Effector memory CD8-positive, alpha-beta T cell (primary cell): ENCODE results near the gene CSNK1A1.
"Not testable (repeated sequence)": the region's sequence is repeated elsewhere in the genome, so short reads cannot be mapped to it uniquely, and the experiment has no call there.

Experiments
- ATAC-seq: fragments of 150-1000 bp; cut with Tn5 transposase; replicated peaks from 2 replicates; pipeline ENCODE4 v1.10.0; 2021; ENCODE audit warnings: mild to moderate bottlenecking, moderate library complexity
- DNase-seq, 3 experiments: peaks; one replicate each; pipeline ENCODE4 v3.0.0; 2021
- H3K27ac Mint-ChIP-seq, 2 donors: one replicate each; pipeline ENCODE4 v1.8.0; 2022; ENCODE audit warnings: mild to moderate bottlenecking in 2 of 2, mixed read lengths in 2 of 2, moderate library complexity in 2 of 2
- H3K27me3 Mint-ChIP-seq, 2 donors: one replicate each; pipeline ENCODE4 v1.8.0; 2022; ENCODE audit warnings: mixed read lengths in 2 of 2
- H3K36me3 Mint-ChIP-seq: one replicate; pipeline ENCODE4 v1.8.0; 2022; ENCODE audit warnings: mild to moderate bottlenecking, moderate library complexity, mixed read lengths; ENCODE audit not compliant: insufficient read depth
- H3K4me1 Mint-ChIP-seq, 2 donors: one replicate each; pipeline ENCODE4 v1.8.0; 2022; ENCODE audit warnings: low read depth in 2 of 2, mixed read lengths in 2 of 2
- H3K4me3 Mint-ChIP-seq, 2 donors: one replicate each; pipeline ENCODE4 v1.8.0; 2022; ENCODE audit warnings: mild to moderate bottlenecking in 2 of 2, mixed read lengths in 2 of 2, moderate library complexity in 2 of 2
- H3K9me3 Mint-ChIP-seq, 2 donors: one replicate each; pipeline ENCODE4 v1.8.0; 2022; ENCODE audit warnings: mixed read lengths in 2 of 2

Gene CSNK1A1

GRCh38 chr5:149466457-149466972 is 84.7 kb downstream of the CSNK1A1 start:
- H3K36me3 Mint-ChIP-seq: no peaks in the 10 kb centered on the region
- no peak overlapping the region for H3K4me3 Mint-ChIP-seq
- ATAC-seq: no peak
- DNase-seq: no peak
- H3K27ac Mint-ChIP-seq: no peak overlapping the region
- no peaks in the 10 kb centered on the region for H3K9me3 Mint-ChIP-seq
- H3K4me1 Mint-ChIP-seq: no peaks in the 10 kb centered on the region
- H3K27me3 Mint-ChIP-seq: peaks cover 17 to 35% of the 10 kb centered on the region in 2 donors

- H3K4me3 Mint-ChIP-seq: no peak overlapping the region
Observed at GRCh38 chr5:149464796-149465489, 86.3 kb downstream of the CSNK1A1 start.

GRCh38 chr5:149461907-149462306 is 89.3 kb downstream of the CSNK1A1 start:
- not testable (repeated sequence) for H3K4me3 Mint-ChIP-seq, ATAC-seq, H3K27ac Mint-ChIP-seq, DNase-seq, H3K4me1 Mint-ChIP-seq, H3K36me3 Mint-ChIP-seq, H3K9me3 Mint-ChIP-seq
- H3K27me3 Mint-ChIP-seq: peaks cover 0 to 13% of the 10 kb centered on the region in 2 donors

More at GRCh38 chr5:149464796-149465489, 86.3 kb downstream of the CSNK1A1 start:
- no peak for DNase-seq
- H3K9me3 Mint-ChIP-seq: no peaks in the 10 kb centered on the region
- ATAC-seq: no peak
- no peak overlapping the region for H3K27ac Mint-ChIP-seq
- H3K4me1 Mint-ChIP-seq: no peaks in the 10 kb centered on the region
- H3K36me3 Mint-ChIP-seq: no peaks in the 10 kb centered on the region
- peaks cover 10 to 24% of the 10 kb centered on the region in 2 donors for H3K27me3 Mint-ChIP-seq

- no peaks in the 10 kb centered on the region for H3K9me3 Mint-ChIP-seq
- no peak overlapping the region for H3K27ac Mint-ChIP-seq
- H3K27me3 Mint-ChIP-seq: no peaks in the 10 kb centered on the region
Observed at GRCh38 chr5:149459891-149460290, 91.3 kb downstream of the CSNK1A1 start.

GRCh38 chr5:149457393-149457763 is 93.9 kb downstream of the CSNK1A1 start:
- DNase-seq (no peak), ATAC-seq (no peak)
- Mint-ChIP-seq H3K27me3 (no peaks in the 10 kb centered on the region), H3K9me3 (no peaks in the 10 kb centered on the region), H3K36me3 (no peaks in the 10 kb centered on the region), H3K27ac (no peak overlapping the region), H3K4me3 (no peak overlapping the region), H3K4me1 (no peaks in the 10 kb centered on the region)

More at GRCh38 chr5:149459891-149460290, 91.3 kb downstream of the CSNK1A1 start:
- no peak overlapping the region for H3K4me3 Mint-ChIP-seq
- DNase-seq (no peak), ATAC-seq (no peak)
- H3K4me1 Mint-ChIP-seq: no peaks in the 10 kb centered on the region
- H3K36me3 Mint-ChIP-seq: no peaks in the 10 kb centered on the region

GRCh38 chr5:149456597-149457392 is 94.4 kb downstream of the CSNK1A1 start:
- H3K27me3 Mint-ChIP-seq: no peaks in the 10 kb centered on the region
- H3K36me3 Mint-ChIP-seq: no peaks in the 10 kb centered on the region
- DNase-seq (no peak), ATAC-seq (no peak)
- H3K27ac Mint-ChIP-seq: no peak overlapping the region
- no peaks in the 10 kb centered on the region for H3K9me3 Mint-ChIP-seq
- H3K4me3 Mint-ChIP-seq: no peak overlapping the region
- H3K4me1 Mint-ChIP-seq: no peaks in the 10 kb centered on the region

- Mint-ChIP-seq H3K4me3 (no peak overlapping the region), H3K4me1 (no peaks in the 10 kb centered on the region), H3K27me3 (no peaks in the 10 kb centered on the region), H3K27ac (no peak overlapping the region), H3K36me3 (no peaks in the 10 kb centered on the region), H3K9me3 (no peaks in the 10 kb centered on the region)
- ATAC-seq (no peak), DNase-seq (no peak)
Observed at GRCh38 chr5:149455889-149456409, 95.3 kb downstream of the CSNK1A1 start.

- DNase-seq: no peak
- Mint-ChIP-seq H3K4me1 (no peaks in the 10 kb centered on the region), H3K36me3 (no peaks in the 10 kb centered on the region), H3K4me3 (no peak overlapping the region), H3K27ac (no peak overlapping the region), H3K9me3 (no peaks in the 10 kb centered on the region), H3K27me3 (peaks cover 2% of the 10 kb centered on the region in 2 donors)
- no peak for ATAC-seq
Observed at GRCh38 chr5:149453618-149454415, 97.4 kb downstream of the CSNK1A1 start.

GRCh38 chr5:149452665-149453617 is 98.3 kb downstream of the CSNK1A1 start:
- ATAC-seq (no peak), DNase-seq (no peak)
- no peaks in the 10 kb centered on the region for H3K9me3 Mint-ChIP-seq
- H3K36me3 Mint-ChIP-seq: no peaks in the 10 kb centered on the region
- no peak overlapping the region for H3K27ac Mint-ChIP-seq
- H3K4me1 Mint-ChIP-seq: no peaks in the 10 kb centered on the region
- peaks cover 5 to 10% of the 10 kb centered on the region in 2 donors for H3K27me3 Mint-ChIP-seq
- H3K4me3 Mint-ChIP-seq: no peak overlapping the region

- Mint-ChIP-seq H3K36me3 (no peaks in the 10 kb centered on the region), H3K4me3 (no peak overlapping the region), H3K27me3 (peaks cover 5 to 13% of the 10 kb centered on the region in 2 donors), H3K27ac (no peak overlapping the region), H3K4me1 (no peaks in the 10 kb centered on the region), H3K9me3 (no peaks in the 10 kb centered on the region)
- no peak for ATAC-seq
- DNase-seq: no peak
Observed at GRCh38 chr5:149452007-149452664, 99.1 kb downstream of the CSNK1A1 start.

GRCh38 chr5:149450199-149450598 is 101.0 kb downstream of the CSNK1A1 start:
- no peak for ATAC-seq
- Mint-ChIP-seq H3K9me3 (no peaks in the 10 kb centered on the region), H3K27ac (no peak overlapping the region)

More at GRCh38 chr5:149450199-149450598, 101.0 kb downstream of the CSNK1A1 start:
- Mint-ChIP-seq H3K36me3 (no peaks in the 10 kb centered on the region), H3K27me3 (peaks cover 5 to 13% of the 10 kb centered on the region in 2 donors), H3K4me1 (no peaks in the 10 kb centered on the region), H3K4me3 (no peak overlapping the region)
- no peak for DNase-seq
